ENCODE measurements around the gene SNU13. TPM values are rescaled to one million over a fixed set of nuclear protein-coding genes. Genes with fewer than 3 reads are reported as not detected.

SNU13 gene
- polyA plus RNA-seq, 1 donor from 2014 or later = 192 TPM

DNA sequence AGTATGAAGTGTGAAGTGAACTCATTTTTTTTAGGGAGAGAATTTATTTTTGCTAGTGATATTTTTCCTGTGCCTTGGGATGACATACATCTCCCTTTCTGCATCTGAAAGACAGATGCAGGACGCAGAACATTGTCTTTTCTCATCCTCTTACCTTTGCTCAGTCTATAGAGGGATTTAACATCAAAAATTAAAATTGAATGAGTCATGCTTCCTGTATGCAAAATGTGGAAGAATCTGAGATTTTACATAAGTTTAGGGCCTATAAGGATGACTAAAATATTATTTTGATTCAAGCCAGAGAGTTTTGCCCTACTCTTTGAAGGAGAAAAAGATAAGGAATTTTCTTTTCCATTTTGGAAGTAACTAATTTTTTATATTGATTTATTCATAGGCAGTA, 40.2 kb downstream of the SNU13 start:
- no peaks in the 10 kb centered on the region for H3K79me2 ChIP-seq (replicated peaks; ENCODE audit: insufficient read depth, low read length)
- H2AFZ ChIP-seq (ENCODE audit: low read depth, low read length) = no peak overlapping the region
- no peaks in the 10 kb centered on the region for H3K9me3 ChIP-seq (ENCODE audit: low read length)
- TF ChIP-seq POLR2AphosphoS5 (IDR thresholded peaks at IDR 0.05) = no peak
- TF ChIP-seq, protein P1, sequence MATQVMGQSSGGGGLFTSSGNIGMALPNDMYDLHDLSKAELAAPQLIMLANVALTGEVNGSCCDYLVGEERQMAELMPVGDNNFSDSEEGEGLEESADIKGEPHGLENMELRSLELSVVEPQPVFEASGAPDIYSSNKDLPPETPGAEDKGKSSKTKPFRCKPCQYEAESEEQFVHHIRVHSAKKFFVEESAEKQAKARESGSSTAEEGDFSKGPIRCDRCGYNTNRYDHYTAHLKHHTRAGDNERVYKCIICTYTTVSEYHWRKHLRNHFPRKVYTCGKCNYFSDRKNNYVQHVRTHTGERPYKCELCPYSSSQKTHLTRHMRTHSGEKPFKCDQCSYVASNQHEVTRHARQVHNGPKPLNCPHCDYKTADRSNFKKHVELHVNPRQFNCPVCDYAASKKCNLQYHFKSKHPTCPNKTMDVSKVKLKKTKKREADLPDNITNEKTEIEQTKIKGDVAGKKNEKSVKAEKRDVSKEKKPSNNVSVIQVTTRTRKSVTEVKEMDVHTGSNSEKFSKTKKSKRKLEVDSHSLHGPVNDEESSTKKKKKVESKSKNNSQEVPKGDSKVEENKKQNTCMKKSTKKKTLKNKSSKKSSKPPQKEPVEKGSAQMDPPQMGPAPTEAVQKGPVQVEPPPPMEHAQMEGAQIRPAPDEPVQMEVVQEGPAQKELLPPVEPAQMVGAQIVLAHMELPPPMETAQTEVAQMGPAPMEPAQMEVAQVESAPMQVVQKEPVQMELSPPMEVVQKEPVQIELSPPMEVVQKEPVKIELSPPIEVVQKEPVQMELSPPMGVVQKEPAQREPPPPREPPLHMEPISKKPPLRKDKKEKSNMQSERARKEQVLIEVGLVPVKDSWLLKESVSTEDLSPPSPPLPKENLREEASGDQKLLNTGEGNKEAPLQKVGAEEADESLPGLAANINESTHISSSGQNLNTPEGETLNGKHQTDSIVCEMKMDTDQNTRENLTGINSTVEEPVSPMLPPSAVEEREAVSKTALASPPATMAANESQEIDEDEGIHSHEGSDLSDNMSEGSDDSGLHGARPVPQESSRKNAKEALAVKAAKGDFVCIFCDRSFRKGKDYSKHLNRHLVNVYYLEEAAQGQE (IDR thresholded peaks at IDR 0.05; ENCODE audit: borderline replicate concordance) = no peak
- no peak for TF ChIP-seq SMC3 (conservative IDR thresholded peaks at IDR 0.05; ENCODE audit: poor library complexity)
- no peak for TF ChIP-seq EP300 (conservative IDR thresholded peaks at IDR 0.05; ENCODE audit: poor library complexity, severe bottlenecking)
- no peak for TF ChIP-seq RAD21 (conservative IDR thresholded peaks at IDR 0.05)
- TF ChIP-seq EZH2 (IDR thresholded peaks at IDR 0.05; ENCODE audit: borderline replicate concordance, insufficient read depth, low read length, poor library complexity, severe bottlenecking) = no peak
- no peak overlapping the region for H3K9ac ChIP-seq (ENCODE audit: low read length)
- H3K9me2 ChIP-seq (ENCODE audit: insufficient read depth, low read length) = no peaks in the 10 kb centered on the region
- H3K36me3 ChIP-seq (ENCODE audit: insufficient read depth, low read length) = no peaks in the 10 kb centered on the region
- no peaks in the 10 kb centered on the region for H3K27me3 ChIP-seq (ENCODE audit: insufficient read depth, low read depth, low read length)
- no peak overlapping the region for H3K27ac ChIP-seq (ENCODE audit: low read length)
- H4K20me1 ChIP-seq (ENCODE audit: insufficient read depth) = no peaks in the 10 kb centered on the region
- H3K4me3 ChIP-seq (ENCODE audit: low read length) = no peak overlapping the region
- H3F3A ChIP-seq (ENCODE audit: insufficient read depth, low read length, poor library complexity, severe bottlenecking) = no peaks in the 10 kb centered on the region
- no peak overlapping the region for H3K4me2 ChIP-seq (ENCODE audit: low read length)

DNA sequence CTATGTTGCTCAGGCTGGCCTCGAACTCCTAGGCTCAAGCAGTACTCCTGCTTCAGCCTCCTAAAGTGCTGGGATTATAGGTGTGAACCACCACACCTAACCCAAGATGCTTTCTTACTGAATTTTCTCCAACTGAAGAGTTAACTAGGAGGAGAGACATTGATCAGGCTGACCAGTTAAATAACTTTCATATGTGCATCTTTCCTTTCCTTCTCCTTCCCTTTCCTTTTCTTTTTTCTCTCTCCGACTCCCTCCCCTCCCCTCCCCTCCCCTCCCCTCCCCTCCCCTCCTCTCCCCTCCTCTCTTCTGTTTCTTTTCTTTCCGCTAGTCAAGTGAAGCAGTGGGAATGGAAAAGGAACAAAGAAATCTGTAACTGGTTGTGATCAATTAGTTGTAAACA, 40.9 kb downstream of the SNU13 start:
- Histone ChIP-seq H3K27ac (ENCODE audit: low read length) (no peak overlapping the region), H2AFZ (ENCODE audit: low read depth, low read length) (no peak overlapping the region), H3K9me2 (ENCODE audit: insufficient read depth, low read length) (no peaks in the 10 kb centered on the region), H3K4me3 (ENCODE audit: low read length) (no peak overlapping the region), H3F3A (ENCODE audit: insufficient read depth, low read length, poor library complexity, severe bottlenecking) (no peaks in the 10 kb centered on the region), H3K36me3 (ENCODE audit: insufficient read depth, low read length) (no peaks in the 10 kb centered on the region), H4K20me1 (ENCODE audit: insufficient read depth) (no peaks in the 10 kb centered on the region), H3K9ac (ENCODE audit: low read length) (no peak overlapping the region), H3K27me3 (ENCODE audit: insufficient read depth, low read depth, low read length) (no peaks in the 10 kb centered on the region), H3K79me2 (replicated peaks; ENCODE audit: insufficient read depth, low read length) (peaks cover 1% of the 10 kb centered on the region), H3K9me3 (ENCODE audit: low read length) (no peaks in the 10 kb centered on the region), H3K4me2 (ENCODE audit: low read length) (no peak overlapping the region)
- TF ChIP-seq POLR2AphosphoS5 (IDR thresholded peaks at IDR 0.05) (no peak), TAF1 (IDR thresholded peaks at IDR 0.05; ENCODE audit: low read depth) (no peak), MXI1 (conservative IDR thresholded peaks at IDR 0.05; ENCODE audit: poor library complexity, severe bottlenecking) (no peak), EZH2 (IDR thresholded peaks at IDR 0.05; ENCODE audit: borderline replicate concordance, insufficient read depth, low read length, poor library complexity, severe bottlenecking) (no peak), SMC3 (conservative IDR thresholded peaks at IDR 0.05; ENCODE audit: poor library complexity) (no peak), RAD21 (conservative IDR thresholded peaks at IDR 0.05) (no peak), EP300 (conservative IDR thresholded peaks at IDR 0.05; ENCODE audit: poor library complexity, severe bottlenecking) (no peak)
- TF ChIP-seq, protein P2, sequence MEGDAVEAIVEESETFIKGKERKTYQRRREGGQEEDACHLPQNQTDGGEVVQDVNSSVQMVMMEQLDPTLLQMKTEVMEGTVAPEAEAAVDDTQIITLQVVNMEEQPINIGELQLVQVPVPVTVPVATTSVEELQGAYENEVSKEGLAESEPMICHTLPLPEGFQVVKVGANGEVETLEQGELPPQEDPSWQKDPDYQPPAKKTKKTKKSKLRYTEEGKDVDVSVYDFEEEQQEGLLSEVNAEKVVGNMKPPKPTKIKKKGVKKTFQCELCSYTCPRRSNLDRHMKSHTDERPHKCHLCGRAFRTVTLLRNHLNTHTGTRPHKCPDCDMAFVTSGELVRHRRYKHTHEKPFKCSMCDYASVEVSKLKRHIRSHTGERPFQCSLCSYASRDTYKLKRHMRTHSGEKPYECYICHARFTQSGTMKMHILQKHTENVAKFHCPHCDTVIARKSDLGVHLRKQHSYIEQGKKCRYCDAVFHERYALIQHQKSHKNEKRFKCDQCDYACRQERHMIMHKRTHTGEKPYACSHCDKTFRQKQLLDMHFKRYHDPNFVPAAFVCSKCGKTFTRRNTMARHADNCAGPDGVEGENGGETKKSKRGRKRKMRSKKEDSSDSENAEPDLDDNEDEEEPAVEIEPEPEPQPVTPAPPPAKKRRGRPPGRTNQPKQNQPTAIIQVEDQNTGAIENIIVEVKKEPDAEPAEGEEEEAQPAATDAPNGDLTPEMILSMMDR (IDR thresholded peaks at IDR 0.05; ENCODE audit: poor library complexity, severe bottlenecking) = no peak
- TF ChIP-seq, protein P1 (IDR thresholded peaks at IDR 0.05; ENCODE audit: borderline replicate concordance) = no peak

Measured in neural cell (in vitro differentiated cells).